DMS79 treated with DMSO at 0.1 percent for 48 hours (cell line): ENCODE measurements around the gene GPAT2.
"Not testable (repeated sequence)": the region's sequence is repeated elsewhere in the genome, so short reads cannot be mapped to it uniquely, and the experiment has no call there.

Source experiments
- DNase-seq: peaks from one replicate; lab custom pipeline; 2025; lab: John Stamatoyannopoulos, UW

Gene GPAT2

GRCh38 chr2:96064760-96065159 is 30.0 kb upstream of the GPAT2 start:
- not testable (repeated sequence) for DNase-seq

- not testable (repeated sequence) for DNase-seq
These were observed 29.4 kb upstream of the GPAT2 start for GRCh38 chr2:96064047-96064675.

- not testable (repeated sequence) for DNase-seq
These were observed 28.6 kb upstream of the GPAT2 start for GRCh38 chr2:96063116-96063899.

- DNase-seq, result not testable (repeated sequence)
These were observed 27.8 kb upstream of the GPAT2 start for GRCh38 chr2:96062483-96062882.

- DNase-seq, result not testable (repeated sequence)
These were observed 27.2 kb upstream of the GPAT2 start for GRCh38 chr2:96061901-96062300.

GRCh38 chr2:96061197-96061817 is 26.6 kb upstream of the GPAT2 start:
- DNase-seq, result not testable (repeated sequence)

GRCh38 chr2:96060325-96060724 is 25.6 kb upstream of the GPAT2 start:
- not testable (repeated sequence) for DNase-seq

GRCh38 chr2:96059443-96059842 is 24.7 kb upstream of the GPAT2 start:
- not testable (repeated sequence) for DNase-seq

GRCh38 chr2:96055830-96056229 is 21.1 kb upstream of the GPAT2 start:
- not testable (repeated sequence) for DNase-seq

- not testable (repeated sequence) for DNase-seq
These were observed 19.8 kb upstream of the GPAT2 start for GRCh38 chr2:96054537-96054936.

GRCh38 chr2:96053385-96053784 is 18.7 kb upstream of the GPAT2 start:
- DNase-seq, result not testable (repeated sequence)

GRCh38 chr2:96052632-96053031 is 17.9 kb upstream of the GPAT2 start:
- not testable (repeated sequence) for DNase-seq

GRCh38 chr2:96049917-96050262 is 15.2 kb upstream of the GPAT2 start:
- DNase-seq, result not testable (repeated sequence)

- DNase-seq, result not testable (repeated sequence)
These were observed 14.6 kb upstream of the GPAT2 start for GRCh38 chr2:96049049-96049916.

GRCh38 chr2:96035554-96035953 is 838 bp upstream of the GPAT2 start:
- DNase-seq, result not testable (repeated sequence)

- not testable (repeated sequence) for DNase-seq
These were observed 719 bp downstream of the GPAT2 start for GRCh38 chr2:96033997-96034396.

GRCh38 chr2:96027725-96028325 is 6.9 kb downstream of the GPAT2 start:
- DNase-seq, result not testable (repeated sequence)

GRCh38 chr2:96025755-96026154 is 9.0 kb downstream of the GPAT2 start:
- not testable (repeated sequence) for DNase-seq

- DNase-seq, result no peak
These were observed 9.6 kb downstream of the GPAT2 start for GRCh38 chr2:96025194-96025492.

GRCh38 chr2:96024336-96025193 is 10.2 kb downstream of the GPAT2 start:
- no peak for DNase-seq

GRCh38 chr2:96023701-96024100 is 11.0 kb downstream of the GPAT2 start:
- not testable (repeated sequence) for DNase-seq
